ENCODE results near the gene LRRC36. TPM values are rescaled to one million over a fixed set of nuclear protein-coding genes. Genes with fewer than 3 reads are reported as not detected.

The LRRC36 gene
- total and polyA plus RNA-seq, 2 of the 8 experiments (the other 6 are each of a cell fraction or from before 2014, with no cell fraction given): 0.15 TPM; not detected in 1

DNA sequence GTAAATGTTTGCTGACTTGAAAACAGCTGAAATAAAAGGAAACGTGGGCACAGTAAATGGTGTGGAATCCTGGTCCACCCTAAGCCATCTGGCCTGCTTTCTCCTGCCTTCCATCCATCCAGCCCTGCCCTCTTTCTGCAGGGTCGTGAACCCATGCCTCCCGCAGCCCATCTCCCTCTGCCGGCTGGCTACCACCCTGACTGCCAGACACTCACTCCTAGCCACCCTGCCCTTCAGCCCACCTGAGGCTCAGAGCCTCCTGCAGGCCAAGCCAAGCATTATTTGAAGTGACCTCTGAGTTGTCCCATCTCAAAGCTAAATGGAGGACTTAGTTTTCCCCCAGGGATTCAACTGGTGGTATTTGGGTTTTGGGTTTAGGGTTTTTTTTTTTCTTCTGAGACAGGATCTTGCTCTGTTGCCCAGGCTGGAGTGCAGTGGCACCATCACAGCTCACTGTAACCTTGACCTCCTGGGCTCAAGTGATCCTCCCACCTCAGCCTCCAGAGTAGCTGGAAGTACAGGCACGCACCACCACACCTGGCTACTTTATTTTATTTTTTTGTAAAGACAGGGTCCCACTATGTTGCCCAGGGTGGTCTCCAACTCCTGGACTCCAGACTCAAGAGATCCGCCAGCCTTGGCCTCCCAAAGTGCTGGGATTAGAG is 81.3 kb downstream of the LRRC36 start:
- FAIRE-seq: no peak

More for the DNA sequence above, 81.3 kb downstream of the LRRC36 start:
- no peak overlapping the region for H3K4me2 ChIP-seq (ENCODE audit: insufficient read depth in 1 of 2, low read depth in 2 of 2, low read length in 2 of 2)
- H4K8ac ChIP-seq (ENCODE audit: extremely low read depth, insufficient read depth, low read length): no peak overlapping the region
- no peaks in the 10 kb centered on the region for H3K23me2 ChIP-seq (ENCODE audit: low read depth, low read length)
- H3K27me3 ChIP-seq (replicated peaks in 1 of 4; ENCODE audit: control insufficient read depth in 3 of 4, extremely low read depth in 1 of 4, insufficient read depth in 3 of 4, low read length in 3 of 4): no peaks in the 10 kb centered on the region; a peak in 2 of 7 replicates
- no peak overlapping the region for H3K9ac ChIP-seq (replicated peaks in 1 of 4; ENCODE audit: extremely low read depth in 1 of 4, low read depth in 3 of 4, low read length in 3 of 4)
- no peak overlapping the region for H2AK5ac ChIP-seq (ENCODE audit: low read depth, low read length)
- no peak overlapping the region for H3K56ac ChIP-seq (replicated peaks; ENCODE audit: insufficient read length, low read depth, low read length)
- DNase-seq (ENCODE audit: low read depth in 1 of 2, low spot score in 2 of 2): no peak
- peak overlapping the region; percentile 52 for H4K91ac ChIP-seq (replicated peaks; ENCODE audit: insufficient read length, low read length)
- H4K5ac ChIP-seq (ENCODE audit: insufficient read length, low read depth, low read length): no peak overlapping the region
- H3K4me1 ChIP-seq (replicated peaks in 1 of 4; ENCODE audit: control insufficient read depth in 3 of 4, insufficient read depth in 4 of 4, low read length in 3 of 4): peaks cover 0 to 26% (median 9%) of the 10 kb centered on the region in 4 experiments; a peak in 5 of 7 replicates
- no peak overlapping the region for H2AFZ ChIP-seq (ENCODE audit: low read length)
- no peak overlapping the region for H3K4ac ChIP-seq (replicated peaks; ENCODE audit: insufficient read length, low read depth, low read length)
- H2BK15ac ChIP-seq (ENCODE audit: low read length): peak overlapping the region; percentile 81; the same call in 1 of the 2 replicates
- WGBS, 2 experiments (ENCODE audit: extremely low coverage in 1 of 2, insufficient coverage in 1 of 2, insufficient read length in 1 of 2, insufficient replicate concordance in 2 of 2, low coverage in 1 of 2, low lambda C conversion rate in 2 of 2, missing lambda C conversion rate in 1 of 2): 90% methylated on average over 6 of the region's 6 CpGs; no CpG with 5 or more reads in 1 of the 2 experiments
- ChIA-PET POLR2A (ENCODE audit: partially characterized antibody) (interaction anchor here (0.6 to 1.7 kb wide), 5 partner anchors 8 to 142 kb away, joined by 3 to 5 read pairs (median 4); no protein-coding TSS in a partner anchor), CTCF (ENCODE audit: partially characterized antibody) (interaction anchor here (0.5 to 32.4 kb wide), 15 partner anchors 8 to 412 kb away, joined by 3 to 476 read pairs (median 4); partner anchors contain the start of genes TPPP3 and ZDHHC1)
- no peaks in the 10 kb centered on the region for H3K9me3 ChIP-seq (ENCODE audit: insufficient read depth in 2 of 2, low read depth in 1 of 2, low read length in 1 of 2)
- H3K27ac ChIP-seq (ENCODE audit: low read depth, low read length): no peak overlapping the region
- TF ChIP-seq SRF (IDR thresholded peaks at IDR 0.05; ENCODE audit: low read depth, low read length): no peak
- peak; percentile 48 to 66 (median 57) for TF ChIP-seq CTCF (IDR thresholded peaks at IDR 0.05; ENCODE audit: control extremely low read depth in 1 of 3, insufficient read depth in 1 of 3, low read depth in 1 of 3, low read length in 3 of 3)
- TF ChIP-seq RAD21 (IDR thresholded peaks at IDR 0.05 in 1 of 2, conservative IDR thresholded peaks at IDR 0.05 in 1 of 2; ENCODE audit: low read depth in 2 of 2, low read length in 2 of 2): peak in 1 of 2 experiments; percentile 25; a peak in 1 of 4 replicates
- H3K14ac ChIP-seq (ENCODE audit: insufficient read length): no peak overlapping the region
- no peak overlapping the region for H2BK120ac ChIP-seq (replicated peaks; ENCODE audit: low read depth, low read length)
- H2BK5ac ChIP-seq (ENCODE audit: low read depth, low read length): peak overlapping the region; percentile 48; the same call in 1 of the 2 replicates
- no peak overlapping the region for H3K23ac ChIP-seq (ENCODE audit: insufficient read length)
- no peak overlapping the region for H3K18ac ChIP-seq (ENCODE audit: extremely low read depth, low read length)
- no peak overlapping the region for H3K4me3 ChIP-seq (ENCODE audit: extremely low read depth in 1 of 4, insufficient read depth in 2 of 4, low read depth in 3 of 4, low read length in 4 of 4)
- H3K79me2 ChIP-seq (ENCODE audit: control insufficient read depth in 1 of 2, insufficient read depth in 2 of 2, low read length in 2 of 2): no peaks in the 10 kb centered on the region
- no peaks in the 10 kb centered on the region for H3K36me3 ChIP-seq (ENCODE audit: control insufficient read depth in 2 of 4, insufficient read depth in 4 of 4, low read length in 3 of 4)
- no peaks in the 10 kb centered on the region for H4K20me1 ChIP-seq (replicated peaks in 1 of 2; ENCODE audit: control insufficient read depth in 1 of 2, insufficient read depth in 2 of 2, low read length in 2 of 2)
- no peaks in the 10 kb centered on the region for H3K79me1 ChIP-seq (ENCODE audit: low read depth, low read length)
- H2BK12ac ChIP-seq (ENCODE audit: low read depth, low read length): no peak overlapping the region; the same call in 1 of the 2 replicates
- H2BK20ac ChIP-seq (ENCODE audit: low read length): 0 out of 2 replicates have a peak overlapping the region, but pooled peaks have one; percentile 23
